ENCODE data around the gene ERRFI1. TPM values are rescaled to one million over a fixed set of nuclear protein-coding genes. Genes with fewer than 3 reads are reported as not detected.

Gene ERRFI1
- total and polyA plus RNA-seq, 2 of the 8 experiments (the other 6 are each of a cell fraction or from before 2014, with no cell fraction given) = 23.4 to 46.1 TPM

GRCh38 chr1:7972285-7972684 lies 53.8 kb downstream of the ERRFI1 start:
- no peak overlapping the region for H3K4me3 ChIP-seq (ENCODE audit: extremely low read depth in 1 of 4, insufficient read depth in 2 of 4, low read depth in 3 of 4, low read length in 4 of 4)
- H3K23me2 ChIP-seq (ENCODE audit: low read depth, low read length) = no peaks in the 10 kb centered on the region
- no peaks in the 10 kb centered on the region for H3K9me3 ChIP-seq (ENCODE audit: insufficient read depth in 2 of 2, low read depth in 1 of 2, low read length in 1 of 2)
- H3K4me1 ChIP-seq (replicated peaks in 1 of 4; ENCODE audit: control insufficient read depth in 3 of 4, insufficient read depth in 4 of 4, low read length in 3 of 4) = no peaks in the 10 kb centered on the region
- POLR2A ChIA-PET (ENCODE audit: partially characterized antibody) = no interaction called here
- CTCF ChIA-PET (ENCODE audit: partially characterized antibody) = interaction anchor here (0.5 to 16.4 kb wide), 3 partner anchors 43 to 372 kb away, joined by 3 to 249 read pairs (median 4); no protein-coding TSS in a partner anchor
- H3K56ac ChIP-seq (replicated peaks; ENCODE audit: insufficient read length, low read depth, low read length) = no peak overlapping the region
- H4K91ac ChIP-seq (replicated peaks; ENCODE audit: insufficient read length, low read length) = no peak overlapping the region
- no peak overlapping the region for H2BK120ac ChIP-seq (replicated peaks; ENCODE audit: low read depth, low read length)
- H3K23ac ChIP-seq (ENCODE audit: insufficient read length) = no peak overlapping the region
- 0 out of 2 replicates have a peak, but pooled peaks cover 2% of the 10 kb centered on the region for H3K79me1 ChIP-seq (ENCODE audit: low read depth, low read length)
- peaks cover 15 to 59% (median 42%) of the 10 kb centered on the region in 4 experiments for H3K36me3 ChIP-seq (ENCODE audit: control insufficient read depth in 2 of 4, insufficient read depth in 4 of 4, low read length in 3 of 4)
- H2BK20ac ChIP-seq (ENCODE audit: low read length) = no peak overlapping the region
- no peak overlapping the region for H4K5ac ChIP-seq (ENCODE audit: insufficient read length, low read depth, low read length)
- no peak overlapping the region for H2BK5ac ChIP-seq (ENCODE audit: low read depth, low read length)
- H3K18ac ChIP-seq (ENCODE audit: extremely low read depth, low read length) = no peak overlapping the region
- 93% methylated on average over 5 of the region's 5 CpGs; no CpG with 5 or more reads in 1 of the 2 experiments for WGBS, 2 experiments (ENCODE audit: extremely low coverage in 1 of 2, insufficient coverage in 1 of 2, insufficient read length in 1 of 2, insufficient replicate concordance in 2 of 2, low coverage in 1 of 2, low lambda C conversion rate in 2 of 2, missing lambda C conversion rate in 1 of 2)
- no peak overlapping the region for H3K4me2 ChIP-seq (ENCODE audit: insufficient read depth in 1 of 2, low read depth in 2 of 2, low read length in 2 of 2)
- peaks cover 0 to 18% of the 10 kb centered on the region in 2 experiments; a peak in 2 of 4 replicates for H3K79me2 ChIP-seq (ENCODE audit: control insufficient read depth in 1 of 2, insufficient read depth in 2 of 2, low read length in 2 of 2)
- no peaks in the 10 kb centered on the region for H3K27me3 ChIP-seq (replicated peaks in 1 of 4; ENCODE audit: control insufficient read depth in 3 of 4, extremely low read depth in 1 of 4, insufficient read depth in 3 of 4, low read length in 3 of 4)
- no peak overlapping the region for H2AFZ ChIP-seq (ENCODE audit: low read length)
- no peak overlapping the region for H2BK15ac ChIP-seq (ENCODE audit: low read length)
- peaks cover 5% of the 10 kb centered on the region in 2 experiments for H4K20me1 ChIP-seq (replicated peaks in 1 of 2; ENCODE audit: control insufficient read depth in 1 of 2, insufficient read depth in 2 of 2, low read length in 2 of 2)
- H3K14ac ChIP-seq (ENCODE audit: insufficient read length) = no peak overlapping the region
- H2BK12ac ChIP-seq (ENCODE audit: low read depth, low read length) = no peak overlapping the region
- H3K9ac ChIP-seq (replicated peaks in 1 of 4; ENCODE audit: extremely low read depth in 1 of 4, low read depth in 3 of 4, low read length in 3 of 4) = no peak overlapping the region
- no peak overlapping the region for H4K8ac ChIP-seq (ENCODE audit: extremely low read depth, insufficient read depth, low read length)
- FAIRE-seq (no peak), DNase-seq (ENCODE audit: low read depth in 1 of 2, low spot score in 2 of 2) (no peak)
- no peak overlapping the region for H3K4ac ChIP-seq (replicated peaks; ENCODE audit: insufficient read length, low read depth, low read length)
- no peak overlapping the region for H2AK5ac ChIP-seq (ENCODE audit: low read depth, low read length)
- TF ChIP-seq SP2 (IDR thresholded peaks at IDR 0.05; ENCODE audit: low read length) = no peak
- no peak for TF ChIP-seq SAP30 (IDR thresholded peaks at IDR 0.05; ENCODE audit: insufficient read depth, insufficient replicate concordance, low read length)
- TF ChIP-seq YY1 (IDR thresholded peaks at IDR 0.05; ENCODE audit: low read depth, low read length) = no peak
- no peak for TF ChIP-seq NANOG (IDR thresholded peaks at IDR 0.05; ENCODE audit: insufficient read depth, low read depth, low read length, poor library complexity, severe bottlenecking)
- no peak for TF ChIP-seq RXRA (IDR thresholded peaks at IDR 0.05; ENCODE audit: insufficient read depth, low read depth, low read length)
- no peak for TF ChIP-seq NRF1 (IDR thresholded peaks at IDR 0.05; ENCODE audit: low read depth, low read length)
- TF ChIP-seq JUN (IDR thresholded peaks at IDR 0.05; ENCODE audit: low read depth, low read length) = no peak
- no peak for TF ChIP-seq CBX5 (IDR thresholded peaks at IDR 0.05; ENCODE audit: low read depth, low read length)
- no peak for TF ChIP-seq SRF (IDR thresholded peaks at IDR 0.05; ENCODE audit: low read depth, low read length)
- TF ChIP-seq ATF3 (IDR thresholded peaks at IDR 0.05; ENCODE audit: insufficient read depth, low read depth, low read length) = no peak
- TF ChIP-seq MAFK (IDR thresholded peaks at IDR 0.05; ENCODE audit: low read depth, low read length) = no peak
- TF ChIP-seq ASH2L (IDR thresholded peaks at IDR 0.05; ENCODE audit: low read length) = no peak
- no peak for TF ChIP-seq SIRT6 (IDR thresholded peaks at IDR 0.05; ENCODE audit: low read length)
- TF ChIP-seq TEAD4 (IDR thresholded peaks at IDR 0.05; ENCODE audit: low read depth, low read length) = no peak
- H3K27ac ChIP-seq (ENCODE audit: low read depth, low read length) = no peak overlapping the region

Data from H1 (cell line).